EL (cell line): ENCODE data around the gene PGAM2.

Experiments used
- DNase-seq: peaks from one replicate; pipeline ENCODE4 v3.0.0-alpha.2; 2016

The PGAM2 gene

GRCh38 chr7:44082541-44083207 lies 17.3 kb upstream of the PGAM2 start:
- peak; percentile 100 for DNase-seq

DNA sequence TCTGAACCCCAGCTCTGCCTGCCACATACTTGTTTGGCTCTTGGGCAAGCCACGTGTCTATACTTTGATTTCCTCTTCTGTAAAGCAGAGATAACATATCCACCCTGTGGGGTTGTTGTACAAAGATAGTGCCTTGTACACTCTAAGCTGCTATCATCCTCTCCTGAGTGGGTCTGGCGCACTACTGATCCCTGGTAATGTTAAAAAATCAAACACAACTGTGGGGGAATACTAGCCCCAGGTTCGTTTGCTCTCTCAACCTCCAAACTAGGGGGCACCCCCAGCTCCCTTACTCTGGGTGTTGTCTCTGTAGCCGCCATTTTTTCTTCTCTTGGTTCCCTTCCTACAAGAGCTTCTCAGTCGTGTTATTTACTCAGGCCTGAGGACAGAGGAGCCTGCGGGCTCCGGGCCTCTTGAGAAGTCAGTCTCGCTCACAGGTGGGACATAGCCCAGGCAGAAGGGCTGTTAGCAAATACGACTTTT lies 15.9 kb upstream of the PGAM2 start:
- DNase-seq: no peak

DNA sequence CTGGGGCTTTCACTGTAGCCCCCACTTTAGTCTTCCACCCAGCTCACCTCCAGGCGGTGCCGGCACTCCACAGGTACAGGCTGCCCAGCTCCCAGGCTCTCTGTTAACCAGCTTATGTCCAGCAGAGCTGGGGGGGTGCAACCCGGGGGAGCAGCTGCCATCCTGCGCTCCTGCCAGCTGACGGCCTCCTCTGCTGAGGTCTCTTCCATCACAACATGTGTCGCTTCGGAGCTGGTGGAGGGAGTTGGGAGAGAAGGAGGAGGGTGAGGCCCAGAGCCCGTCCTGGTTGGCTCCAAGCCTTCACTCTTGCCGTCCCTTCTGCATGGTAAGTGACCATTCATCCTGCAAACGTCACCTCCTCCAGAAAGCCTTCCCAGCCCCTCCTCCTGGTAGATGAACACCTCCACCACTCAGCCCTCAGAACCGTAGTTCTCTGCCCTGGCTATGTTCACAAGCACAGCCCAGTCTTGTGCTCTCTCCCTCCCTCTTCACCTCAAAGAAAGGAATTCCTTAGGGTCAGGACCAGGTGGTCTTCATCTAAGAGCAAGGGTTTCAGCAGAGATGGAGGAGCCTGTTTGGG lies 15.4 kb upstream of the PGAM2 start:
- DNase-seq: no peak

DNA sequence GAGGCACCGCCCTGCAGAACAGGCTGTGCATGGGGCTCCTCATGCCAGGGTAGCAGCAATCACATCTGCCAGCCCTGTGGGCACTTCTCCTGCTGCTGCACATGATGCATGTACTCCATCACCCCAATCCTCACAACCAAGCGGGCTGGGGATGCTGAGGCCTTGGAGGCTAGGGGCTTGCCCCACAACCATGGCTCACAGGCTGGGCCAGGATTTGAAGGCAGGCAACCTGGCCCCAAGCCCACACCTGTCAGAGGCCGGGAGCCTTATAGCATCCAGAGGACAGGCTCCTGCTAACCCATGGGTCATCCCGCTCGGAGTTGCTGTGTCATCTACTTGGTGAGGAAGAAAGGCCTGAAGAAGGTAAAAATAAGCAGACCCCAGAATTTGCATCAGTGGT lies 14.8 kb upstream of the PGAM2 start:
- DNase-seq: no peak

GRCh38 chr7:44079331-44080021 lies 14.1 kb upstream of the PGAM2 start:
- no peak for DNase-seq

DNA sequence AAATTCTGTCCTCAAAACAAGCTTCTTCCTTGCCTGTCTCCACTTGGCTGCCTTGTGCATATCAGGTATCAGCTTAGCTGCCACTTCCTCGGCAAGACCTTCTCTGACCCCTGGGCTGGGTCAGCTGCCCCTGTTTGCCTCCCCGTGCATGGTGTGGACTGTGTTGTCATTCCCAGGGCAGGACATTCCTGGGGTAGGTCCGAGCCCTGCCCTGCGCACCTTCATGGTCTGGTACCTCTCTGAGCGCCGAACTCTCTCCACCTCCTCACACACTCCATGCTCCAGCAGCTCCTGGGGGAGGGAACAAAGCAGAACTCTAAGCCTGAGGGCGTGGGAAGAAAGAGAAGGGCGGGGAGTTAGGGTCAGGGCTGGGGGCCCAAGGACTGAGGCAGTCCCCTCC lies 13.2 kb upstream of the PGAM2 start:
- no peak for DNase-seq

DNA sequence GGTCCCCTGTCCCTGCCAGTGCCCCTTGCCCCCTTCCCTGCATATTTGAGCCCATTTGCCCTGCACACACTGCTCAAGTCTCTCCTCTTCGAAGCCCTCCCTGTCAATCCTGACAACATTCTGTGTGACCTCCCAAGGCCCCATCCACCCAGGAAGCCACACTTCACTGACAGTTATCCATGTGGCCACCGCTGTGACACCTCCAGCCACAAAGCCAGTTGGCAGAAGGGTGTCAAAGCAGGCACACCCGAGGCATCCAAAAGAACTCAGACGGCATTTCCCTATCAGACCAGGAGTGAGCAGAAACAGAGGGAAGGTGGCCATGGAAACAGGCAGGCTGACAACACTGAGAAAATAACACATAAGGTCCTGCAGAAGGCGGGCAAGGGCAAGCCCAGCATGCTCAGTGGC lies 12.3 kb upstream of the PGAM2 start:
- no peak for DNase-seq

- DNase-seq: no peak
Observed at GRCh38 chr7:44077061-44077460, 11.7 kb upstream of the PGAM2 start.

DNA sequence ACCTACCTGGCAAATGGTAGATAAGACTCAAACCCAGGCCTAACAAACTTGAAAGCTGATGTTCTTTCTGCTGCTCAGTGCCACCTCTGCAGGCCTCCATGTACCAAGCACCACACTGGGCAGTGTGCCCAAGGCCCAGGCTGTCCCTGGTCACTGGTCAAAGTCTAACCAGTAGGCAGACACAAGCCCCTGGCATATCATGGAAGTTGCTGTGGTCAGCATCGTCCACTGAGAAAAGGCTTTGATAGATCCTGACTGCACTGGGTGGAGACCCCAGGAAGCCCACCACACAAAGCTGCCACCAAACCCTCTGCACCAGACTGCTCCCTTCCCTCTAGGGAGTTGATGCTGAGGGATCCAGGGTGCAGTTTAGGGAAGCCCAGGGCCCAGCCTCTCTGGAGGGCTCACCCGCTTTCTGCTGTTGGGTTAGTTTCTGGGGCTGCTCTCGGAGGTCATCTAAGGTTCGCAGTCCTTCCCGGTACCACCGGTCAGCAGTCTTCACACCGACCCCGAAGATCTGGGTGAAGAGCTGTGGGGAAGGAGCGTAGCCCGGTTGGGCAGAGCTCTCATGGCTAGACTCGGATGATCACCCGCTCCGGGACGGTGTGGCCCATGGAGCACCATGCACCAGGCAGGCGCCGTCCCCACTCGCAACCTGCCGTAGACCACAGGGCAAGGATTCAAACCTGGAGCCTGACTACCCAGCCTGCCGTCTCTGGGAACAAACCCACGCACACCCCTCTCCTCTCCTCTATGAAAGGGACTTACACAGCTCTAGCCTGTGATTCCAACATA lies 10.9 kb upstream of the PGAM2 start:
- DNase-seq: no peak

DNA sequence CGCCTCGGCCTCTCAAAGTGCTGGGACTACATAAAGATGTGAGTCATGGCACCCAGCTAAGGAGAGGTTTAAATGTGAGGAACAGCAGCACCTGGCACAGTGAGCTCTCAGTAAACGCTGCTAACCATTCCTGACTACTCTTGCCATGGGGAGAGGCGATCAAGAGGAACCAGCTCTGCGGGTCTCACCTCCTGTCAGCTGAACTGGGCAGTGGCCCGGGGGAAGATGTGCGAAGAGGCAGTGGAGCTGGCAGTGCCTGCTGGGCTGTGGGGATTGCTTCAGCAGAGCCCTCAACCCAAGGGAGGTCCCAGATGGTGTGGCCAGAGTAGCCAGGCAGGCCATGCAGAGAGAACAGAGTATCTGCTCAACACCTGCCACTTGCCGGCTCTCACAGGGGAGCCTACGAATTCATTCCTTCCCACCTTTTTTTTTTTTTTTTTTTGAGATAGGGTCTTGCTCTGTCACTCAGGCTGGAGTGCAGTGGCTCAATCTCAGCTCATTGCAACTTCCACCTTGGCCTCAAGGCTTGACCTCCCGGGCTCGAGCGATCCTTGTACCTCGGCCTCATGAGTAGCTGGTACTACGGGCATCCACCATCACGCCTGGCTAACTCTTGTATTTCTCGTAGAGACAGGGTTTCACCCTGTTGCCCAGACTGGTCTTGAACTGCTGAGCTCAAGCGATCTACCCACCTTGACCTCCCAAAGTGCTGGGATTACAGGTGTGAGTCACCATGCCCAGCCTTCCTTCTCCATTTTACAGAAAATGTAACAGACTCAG lies 10.1 kb upstream of the PGAM2 start:
- DNase-seq: no peak

DNA sequence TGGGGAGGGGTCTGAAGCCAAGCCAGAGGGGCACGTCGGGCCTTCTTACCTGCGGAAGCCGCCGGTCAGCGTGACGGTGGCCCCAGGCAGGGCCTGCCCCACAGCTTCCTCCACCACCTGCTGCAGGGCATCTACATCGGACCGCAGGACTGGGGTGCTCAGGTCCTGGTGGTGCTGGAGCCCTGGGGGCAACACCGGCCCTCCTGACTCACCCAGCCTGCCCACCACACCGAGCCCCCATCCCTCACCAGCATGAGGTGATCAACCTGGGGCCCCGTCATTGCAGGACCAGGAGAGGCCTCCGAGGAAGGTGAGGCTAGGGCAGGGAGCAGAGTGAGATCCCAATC lies 9.0 kb upstream of the PGAM2 start:
- no peak for DNase-seq

DNA sequence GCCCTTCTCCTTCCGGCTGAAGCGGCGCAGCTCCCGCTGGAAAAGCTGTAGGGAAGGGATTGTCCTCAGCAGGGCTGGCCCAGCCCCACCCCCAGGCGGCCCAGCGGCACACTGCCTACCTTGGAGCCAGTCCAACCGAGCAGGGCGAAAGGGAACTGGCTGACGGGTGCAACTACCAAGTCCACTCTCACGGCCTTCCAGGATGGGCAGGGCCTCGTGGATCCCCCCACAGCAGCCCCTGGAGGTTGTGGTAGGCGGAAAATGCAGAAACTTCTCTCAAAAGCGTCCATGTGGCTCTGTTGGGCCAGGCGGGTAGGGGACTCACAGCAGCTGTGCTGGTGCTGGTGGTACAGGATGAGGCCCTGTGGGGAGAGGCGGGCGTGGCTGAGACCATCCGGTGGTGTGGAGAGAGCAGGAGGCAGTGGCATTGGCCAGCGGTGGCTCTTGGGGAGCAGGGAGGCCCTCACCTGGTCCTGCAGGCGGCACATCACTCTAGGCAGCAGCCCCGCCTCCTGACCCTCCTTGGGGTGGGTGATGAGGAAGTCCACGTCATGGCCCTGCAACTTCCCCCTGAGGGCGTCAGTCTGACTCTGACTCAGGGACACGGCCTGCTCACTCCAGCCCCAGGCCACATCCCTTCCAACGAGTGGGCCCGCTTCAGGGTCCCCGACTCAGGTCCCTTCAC lies 8.4 kb upstream of the PGAM2 start:
- DNase-seq: peak; percentile 91

DNA sequence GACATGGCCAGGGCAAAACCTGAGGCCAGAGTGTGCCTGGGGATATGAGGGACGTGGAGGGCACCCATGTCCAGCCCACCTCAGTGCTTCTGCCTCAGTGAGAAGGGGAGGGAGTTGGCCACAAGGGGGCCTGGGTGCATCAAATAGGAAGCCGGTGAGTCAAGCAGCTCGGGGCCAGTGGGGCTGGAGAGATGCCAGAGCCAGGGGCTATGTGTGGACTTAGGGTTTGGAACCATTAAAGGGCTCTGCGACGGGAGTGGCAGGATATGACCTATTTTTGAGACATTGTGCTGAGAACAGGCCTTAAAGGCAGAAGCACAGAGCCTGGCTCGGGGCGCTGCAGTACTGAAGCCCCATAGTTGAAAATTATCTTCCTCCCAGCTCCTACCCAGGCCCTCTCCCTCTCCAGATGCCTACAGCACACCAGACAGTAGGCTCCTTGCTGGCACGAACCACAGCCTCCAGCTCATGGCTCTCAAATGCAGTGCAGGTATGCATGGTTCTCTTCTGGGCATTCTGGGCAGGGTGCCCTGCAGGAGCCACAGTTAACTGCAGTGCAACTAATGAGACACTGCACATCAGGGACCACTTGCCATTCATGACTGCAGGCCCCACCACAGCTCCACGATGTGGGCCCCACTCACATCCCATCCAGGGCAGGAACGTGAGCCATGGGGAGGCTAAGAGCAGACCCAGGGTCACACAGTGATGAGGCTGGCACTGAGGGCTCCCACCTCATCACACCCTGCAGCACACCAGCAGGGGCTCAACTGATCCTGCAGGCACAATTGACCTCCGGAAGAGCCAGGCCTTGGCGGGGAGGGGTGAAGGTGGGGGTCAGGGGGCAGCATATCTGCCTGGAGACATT lies 7.2 kb upstream of the PGAM2 start:
- peak; percentile 97 for DNase-seq

GRCh38 chr7:44071726-44072363 lies 6.5 kb upstream of the PGAM2 start:
- no peak for DNase-seq

DNA sequence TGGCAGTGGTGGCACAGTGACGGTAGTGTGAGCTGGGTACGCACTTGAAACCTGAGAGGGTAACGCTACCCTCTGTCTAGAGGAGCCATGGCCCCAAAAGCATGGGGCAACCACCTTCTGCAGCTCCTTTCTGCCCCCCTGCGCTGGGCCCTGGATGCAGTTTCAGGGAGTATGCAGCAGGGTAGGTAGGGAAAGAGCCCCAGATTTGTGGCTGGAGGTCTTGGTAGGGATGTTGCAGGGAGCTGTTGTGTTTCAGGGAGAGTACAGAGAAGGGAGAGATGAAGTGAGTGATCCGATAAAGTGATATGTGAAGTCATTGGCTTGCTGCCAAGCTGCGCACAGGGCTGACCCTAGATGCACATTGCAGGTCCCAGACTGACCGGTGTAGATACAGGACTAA lies 2.7 kb upstream of the PGAM2 start:
- no peak for DNase-seq

GRCh38 chr7:44067064-44067951 lies 1.9 kb upstream of the PGAM2 start:
- DNase-seq: no peak

DNA sequence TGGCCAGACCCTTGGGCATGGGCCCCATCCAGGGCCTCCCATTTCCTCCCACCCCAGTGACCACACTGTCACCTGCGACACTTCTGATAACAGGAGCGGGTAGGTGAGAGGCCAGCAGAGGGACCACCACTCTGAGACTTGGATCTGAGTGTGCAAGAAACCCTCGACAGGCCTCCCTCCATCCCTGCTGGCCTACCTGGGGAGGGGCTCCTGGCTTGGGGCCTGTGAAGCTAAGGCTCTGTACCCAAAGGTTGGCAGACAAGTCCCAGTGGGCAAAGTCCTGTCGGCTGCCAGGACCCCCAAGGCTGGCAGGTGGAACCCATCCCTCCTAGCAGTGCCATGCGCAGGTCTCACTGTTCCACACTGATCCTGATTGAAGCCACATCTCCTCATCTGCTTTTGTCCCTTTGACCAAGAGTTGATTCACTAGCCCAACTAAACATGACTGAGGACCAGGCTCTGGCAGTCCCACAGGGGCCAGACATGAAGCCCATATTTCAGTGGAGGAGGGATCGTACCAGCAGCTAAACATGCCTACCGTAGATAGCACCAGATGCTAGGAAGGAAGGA lies 1.2 kb upstream of the PGAM2 start:
- DNase-seq: no peak

- DNase-seq: no peak
Observed at GRCh38 chr7:44066111-44066460, 719 bp upstream of the PGAM2 start.

DNA sequence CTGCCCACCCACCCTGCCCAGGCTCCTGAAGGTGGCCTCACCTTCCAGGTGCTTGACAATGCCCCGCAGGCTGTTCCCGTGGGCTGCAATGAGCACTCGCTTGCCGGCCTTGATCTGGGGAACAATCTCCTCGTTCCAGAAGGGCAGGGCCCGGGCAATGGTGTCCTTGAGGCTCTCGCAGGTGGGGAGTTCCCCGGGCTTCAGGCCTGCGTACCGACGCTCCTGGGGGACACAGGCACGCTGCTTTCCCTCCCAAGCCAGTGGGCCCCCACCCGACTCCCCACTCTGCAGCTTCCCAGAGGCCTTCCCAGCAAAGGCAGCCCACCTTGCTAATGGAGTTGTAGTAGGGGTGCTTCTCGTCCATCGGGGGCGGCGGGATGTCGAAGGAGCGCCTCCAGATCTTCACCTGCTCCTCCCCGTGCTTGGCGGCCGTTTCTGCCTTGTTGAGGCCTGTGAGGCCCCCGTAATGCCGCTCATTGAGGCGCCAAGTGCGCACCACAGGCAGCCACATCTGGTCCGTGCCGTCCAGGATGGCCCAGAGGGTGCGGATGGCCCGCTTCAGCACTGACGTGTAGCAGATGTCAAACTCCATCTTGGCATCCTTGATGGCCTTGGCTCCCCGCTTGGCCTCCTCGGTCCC lies 456 bp downstream of the PGAM2 start:
- no peak for DNase-seq
